GM19240 (cell line): ENCODE data around the gene HOXD3.

Experiments used
- DNase-seq: peaks from one replicate; pipeline ENCODE4 v3.0.0; 2011; ENCODE audit warnings: low spot score; ENCODE audit not compliant: insufficient read length

Gene HOXD3

GRCh38 chr2:176156807-176157498 lies at the start of gene HOXD3:
Gene HOXD3 (plus strand): TSS chr2:176157307. CDS start chr2:176169115, 11,808 bp downstream.
- DNase-seq: no peak

GRCh38 chr2:176107731-176108181 lies 49.4 kb upstream of the HOXD3 start:
- DNase-seq: no peak

- no peak for DNase-seq
Observed at GRCh38 chr2:176109192-176109901, 47.8 kb upstream of the HOXD3 start.

- DNase-seq: no peak
Observed at GRCh38 chr2:176109946-176110345, 47.2 kb upstream of the HOXD3 start.

GRCh38 chr2:176110415-176111308 lies 46.4 kb upstream of the HOXD3 start:
- no peak for DNase-seq

DNA sequence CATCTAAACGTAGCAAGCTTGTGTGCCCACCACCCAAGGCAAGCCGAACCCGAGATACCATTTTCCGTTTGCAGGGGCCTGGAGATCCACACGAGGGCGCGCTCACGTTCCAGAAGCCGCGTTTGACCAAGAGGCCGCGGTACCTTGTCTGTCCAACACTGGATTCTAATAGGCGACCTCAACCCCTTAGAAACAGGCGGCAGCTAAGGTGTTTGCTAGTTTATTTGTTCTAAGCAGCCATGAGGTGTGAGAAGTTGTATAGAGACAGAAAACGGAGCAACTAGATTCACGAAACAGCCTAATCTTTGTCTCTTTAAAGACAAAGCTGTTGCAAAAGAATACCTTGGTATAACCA lies 45.8 kb upstream of the HOXD3 start:
- no peak for DNase-seq

DNA sequence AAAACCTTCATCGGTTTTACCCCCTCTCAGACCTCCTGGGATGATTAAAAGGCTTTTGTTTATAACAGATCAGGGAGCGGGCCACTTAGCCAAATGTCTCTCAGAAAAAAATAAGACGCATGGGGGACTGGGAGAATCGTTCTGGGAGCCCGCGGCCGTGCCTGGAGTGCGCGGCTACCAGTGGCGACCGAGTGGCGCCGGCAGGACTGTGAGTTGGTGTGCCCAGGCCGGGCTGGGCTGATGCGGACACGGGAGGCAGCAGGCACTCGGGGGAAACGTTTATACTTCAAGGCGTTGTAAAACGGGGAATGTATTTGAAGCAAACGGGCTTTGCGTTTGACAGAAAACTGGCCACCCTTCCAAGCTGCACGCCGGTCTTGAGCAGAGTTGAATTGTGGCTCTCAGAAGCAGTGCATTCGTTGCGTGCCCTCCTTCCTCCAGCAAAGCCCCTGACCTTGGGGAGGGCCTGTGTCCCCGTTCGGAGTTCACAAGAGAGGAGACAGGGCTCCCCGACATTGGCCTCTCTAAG lies 45.2 kb upstream of the HOXD3 start:
- DNase-seq: no peak

DNA sequence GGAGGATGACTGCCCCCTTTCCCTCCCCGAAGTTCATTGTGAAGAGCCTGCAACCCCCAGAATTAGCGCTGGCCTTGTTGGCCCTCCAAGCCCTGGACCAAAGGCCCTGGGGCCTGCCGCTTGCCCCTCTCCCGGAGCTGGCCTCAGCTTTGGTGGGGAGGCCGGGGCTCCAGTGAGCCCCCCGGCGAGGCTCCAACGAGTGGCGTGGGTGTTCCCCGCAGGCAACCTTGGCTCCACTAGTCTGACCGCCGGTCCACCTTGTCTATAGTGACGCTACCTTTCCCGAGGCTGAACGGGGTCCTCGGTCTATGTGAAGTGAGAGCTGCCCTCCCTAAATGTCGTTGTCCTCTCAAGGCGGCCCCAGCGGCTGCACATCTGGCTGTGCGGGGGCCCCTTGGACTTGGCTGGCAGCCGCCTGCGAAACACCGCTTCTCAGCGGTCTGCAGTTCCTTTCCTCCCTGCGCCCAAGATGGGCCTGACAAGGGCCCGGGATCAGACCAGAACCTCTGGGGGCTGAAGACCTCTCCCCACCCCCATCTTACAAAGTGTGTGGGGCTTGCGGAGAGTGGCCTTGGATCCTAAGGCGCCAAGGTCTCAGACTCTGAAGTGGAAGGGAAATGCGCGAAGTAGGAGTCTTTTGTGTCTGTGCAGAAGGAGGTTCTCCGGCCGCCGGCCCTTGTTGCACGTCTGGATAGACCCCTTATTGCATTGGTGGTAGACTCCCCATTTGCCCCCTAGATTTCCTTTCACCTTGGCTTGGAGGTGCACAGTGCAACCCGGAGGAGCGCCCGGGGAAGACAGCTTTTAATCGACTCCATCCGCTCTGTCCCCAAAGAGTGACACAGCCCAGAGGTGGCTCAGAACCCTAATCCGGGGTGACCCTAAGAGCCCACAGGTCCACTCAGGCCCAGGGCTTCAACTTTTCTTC lies 44.5 kb upstream of the HOXD3 start:
- DNase-seq: no peak

GRCh38 chr2:176114120-176114929 lies 42.8 kb upstream of the HOXD3 start:
- DNase-seq: no peak

DNA sequence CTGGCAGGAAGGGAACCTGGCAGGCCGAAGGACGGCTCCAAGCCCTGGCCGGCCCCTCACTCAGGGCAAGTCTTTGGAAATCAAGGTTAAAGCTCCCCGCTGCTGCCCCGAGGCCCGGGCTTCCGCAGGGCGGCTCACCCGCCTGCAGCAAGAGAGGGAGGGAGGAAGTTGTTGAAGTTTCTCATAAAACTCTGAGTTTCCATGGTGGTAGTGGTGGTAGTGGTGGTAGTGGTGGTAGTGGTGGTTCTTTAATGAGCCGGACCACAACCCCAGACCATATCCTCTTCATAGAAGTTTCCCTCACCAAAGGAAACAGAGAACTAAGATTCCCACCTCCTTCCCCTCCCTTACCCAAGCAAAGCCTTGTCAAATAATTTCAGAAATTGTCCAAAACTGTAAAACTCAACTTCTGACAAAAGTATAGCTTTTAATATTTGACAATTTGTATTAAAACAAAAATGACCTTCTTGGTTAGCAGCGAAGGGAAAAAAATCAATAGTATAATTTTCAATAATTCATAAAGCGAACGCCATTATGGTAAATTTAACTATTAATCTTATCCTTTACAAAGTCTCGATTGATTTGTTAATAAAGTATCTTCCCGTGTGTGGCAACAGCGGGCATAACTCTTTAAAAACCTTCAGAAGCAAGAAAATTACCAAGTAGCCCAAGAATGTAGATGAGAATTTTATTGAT lies 42.0 kb upstream of the HOXD3 start:
- DNase-seq: no peak

DNA sequence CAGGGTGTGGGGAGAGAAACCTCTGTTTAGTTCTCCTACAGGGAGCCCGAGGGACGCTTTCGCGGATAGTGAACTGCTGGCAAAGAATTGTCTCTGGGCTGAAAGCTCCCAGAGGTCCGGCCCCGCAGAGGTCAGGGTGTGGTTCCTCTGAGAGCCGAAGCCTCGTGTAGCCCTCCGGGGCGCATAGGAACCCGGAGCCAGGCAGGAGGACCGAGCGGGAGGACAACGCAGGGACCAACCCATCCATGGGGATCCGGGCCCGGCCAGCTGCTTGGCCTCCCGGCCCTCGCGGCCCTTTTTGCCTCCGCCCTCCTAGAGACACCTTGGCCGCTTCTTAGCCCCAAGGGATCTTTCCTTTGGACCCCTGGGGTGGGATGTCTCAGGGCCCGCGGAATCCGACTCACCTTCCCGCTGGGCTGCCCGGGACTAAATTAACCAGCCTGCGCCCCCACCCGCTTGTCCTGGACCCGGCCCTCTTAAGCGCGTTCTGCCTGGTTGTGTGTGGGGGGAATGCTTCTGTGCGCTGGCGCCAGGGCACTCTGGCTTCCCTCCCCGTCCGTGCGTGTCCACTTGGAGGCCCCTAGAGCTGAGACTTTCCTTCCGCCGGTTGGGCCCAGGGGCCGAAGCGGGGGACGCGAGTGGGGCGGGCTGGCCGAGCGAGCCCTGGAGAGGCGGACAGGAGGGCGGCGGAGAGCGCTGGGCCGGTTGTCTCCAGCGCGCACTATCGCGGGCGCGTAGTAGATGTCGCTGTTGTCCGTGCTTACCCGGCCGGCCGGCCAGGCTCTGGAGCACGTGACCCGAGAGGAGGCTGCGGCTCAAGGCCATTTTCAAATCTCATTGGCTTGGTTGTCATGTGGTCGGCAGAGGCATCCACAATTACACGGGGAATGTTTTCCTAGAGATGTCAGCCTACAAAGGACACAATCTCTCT lies 41.0 kb upstream of the HOXD3 start, which contains the start of gene HOXD10:
Gene HOXD10, plus strand, starts transcription at position 896 of the 931 bp plus-strand sequence. CDS start 56 bp downstream, outside the sequence.
- no peak for DNase-seq

GRCh38 chr2:176117162-176117822 lies 39.8 kb upstream of the HOXD3 start:
- no peak for DNase-seq

- DNase-seq: no peak
Observed at GRCh38 chr2:176117823-176118371, 39.2 kb upstream of the HOXD3 start.

DNA sequence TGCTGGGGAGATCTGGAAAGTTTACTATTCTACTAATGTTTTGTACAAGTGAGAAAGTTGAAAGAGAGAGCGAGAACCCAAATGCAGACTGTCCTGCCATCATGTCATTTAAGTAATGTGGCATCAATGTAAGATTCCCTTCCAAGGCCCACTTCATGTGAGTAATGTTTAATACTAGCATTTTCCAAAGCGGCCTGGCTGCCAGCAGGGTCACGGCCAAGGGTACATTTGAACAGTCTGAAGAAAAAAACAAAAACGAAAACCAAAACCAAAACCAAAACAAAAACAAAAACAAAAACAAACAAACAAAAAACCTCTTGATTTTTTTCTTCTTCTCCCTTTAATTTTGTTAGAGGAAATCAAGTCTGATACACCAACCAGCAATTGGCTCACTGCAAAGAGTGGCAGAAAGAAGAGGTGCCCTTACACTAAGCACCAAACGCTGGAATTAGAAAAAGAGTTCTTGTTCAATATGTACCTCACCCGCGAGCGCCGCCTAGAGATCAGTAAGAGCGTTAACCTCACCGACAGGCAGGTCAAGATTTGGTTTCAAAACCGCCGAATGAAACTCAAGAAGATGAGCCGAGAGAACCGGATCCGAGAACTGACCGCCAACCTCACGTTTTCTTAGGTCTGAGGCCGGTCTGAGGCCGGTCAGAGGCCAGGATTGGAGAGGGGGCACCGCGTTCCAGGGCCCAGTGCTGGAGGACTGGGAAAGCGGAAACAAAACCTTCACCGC lies 38.3 kb upstream of the HOXD3 start:
- DNase-seq: no peak

DNA sequence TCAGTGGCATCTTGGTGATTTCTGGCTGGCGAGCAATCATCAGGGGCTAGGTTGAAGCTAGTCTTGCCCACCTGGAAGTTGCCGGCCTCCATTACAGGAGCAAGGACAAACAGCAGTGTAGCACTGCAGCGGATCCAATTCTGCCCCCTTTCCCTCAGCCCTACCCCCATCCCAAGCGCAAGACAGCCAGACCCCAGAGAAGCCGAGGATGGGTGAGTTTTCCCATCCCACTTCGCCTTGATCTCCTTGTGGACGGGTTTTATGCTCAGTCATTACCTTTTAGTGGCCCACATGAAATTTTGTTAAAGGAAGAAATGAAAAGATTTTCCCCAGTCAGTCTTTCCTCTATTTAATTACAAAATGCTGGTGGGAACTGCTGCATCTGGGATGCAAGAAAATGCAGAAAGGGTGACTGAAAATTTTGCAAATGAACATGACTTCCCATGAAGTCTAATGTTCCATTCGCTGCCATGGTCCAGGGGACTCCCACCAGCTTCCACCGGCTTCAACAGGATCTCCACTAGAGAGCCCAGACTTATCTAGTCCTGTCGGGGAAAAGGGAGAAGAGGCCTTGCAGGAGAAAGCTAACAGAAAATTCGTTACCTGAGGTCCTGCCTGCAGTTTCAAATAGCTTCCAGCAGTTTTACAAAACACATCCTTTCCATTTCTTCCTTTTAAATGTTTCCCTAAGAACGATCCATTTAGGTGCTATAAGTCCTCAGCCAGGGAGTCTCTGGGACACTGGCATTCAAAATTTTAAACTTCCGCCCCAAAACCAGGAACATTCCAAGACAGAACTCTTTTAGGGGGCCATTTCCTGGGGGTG lies 36.5 kb upstream of the HOXD3 start:
- no peak for DNase-seq
